ENCODE measurements around the gene BLMH.

DNA sequence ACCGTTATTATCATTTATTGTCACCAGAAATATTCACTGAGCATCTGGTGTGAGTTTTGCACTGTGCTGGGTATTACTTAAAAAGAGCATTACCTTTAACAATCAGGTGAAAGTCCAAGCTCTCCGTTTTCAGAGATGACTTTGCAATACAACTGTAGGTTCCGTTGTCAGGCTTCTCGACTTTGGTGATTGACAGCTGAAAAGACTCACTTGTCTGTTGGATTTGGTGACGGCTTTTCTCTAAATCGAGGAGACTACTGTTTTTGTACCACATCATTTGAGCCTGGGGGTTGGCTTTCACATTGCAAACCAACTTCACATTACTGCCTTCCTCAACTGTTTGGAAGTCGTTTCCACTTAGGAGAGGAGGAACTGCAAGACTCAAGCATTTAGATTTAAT, 33.0 kb upstream of the BLMH start:
- no peak for TF ChIP-seq EZH2 (optimal IDR thresholded peaks at IDR 0.05; ENCODE audit: low read depth, low read length)
- no peak for TF ChIP-seq EZH2phosphoT487 (IDR thresholded peaks at IDR 0.05; ENCODE audit: low read length)
